ENCODE results near the gene MSRB3. TPM values are rescaled to one million over a fixed set of nuclear protein-coding genes. Genes with fewer than 3 reads are reported as not detected.
A peak's percentile ranks its signal among the peaks of the same experiment; 100 is the strongest.
"Not testable (repeated sequence)": the region's sequence is repeated elsewhere in the genome, so short reads cannot be mapped to it uniquely, and the experiment has no call there.

Gene MSRB3
- total RNA-seq, 4 donors from 2014 or later: 21.7 to 56.9 (median 26.4) TPM

GRCh38 chr12:65279369-65280112, 1.1 kb downstream of the MSRB3 start:
- DNase-seq: no peak
- no peaks in the 10 kb centered on the region for H3K9me3 ChIP-seq
- H3K27me3 ChIP-seq: peaks cover 41% of the 10 kb centered on the region
- H3K4me3 ChIP-seq: peak overlapping the region; percentile 52 to 69 (median 64)
- WGBS, 2 donors (ENCODE audit: low coverage in 1 of 2): 13 to 27% methylated on average over 9 to 23 of the region's 23 CpGs
- in situ Hi-C loops (cut with MboI; ENCODE audit: low pct_ligation_motif_present in 1 of 4, low pct_unique_long_range_greater_than_20kb in 1 of 4, low sequenced_read_pairs in 3 of 4): no loop called here
- no peak for TF ChIP-seq POLR2AphosphoS5 (IDR thresholded peaks at IDR 0.05)
- TF ChIP-seq, protein P1, sequence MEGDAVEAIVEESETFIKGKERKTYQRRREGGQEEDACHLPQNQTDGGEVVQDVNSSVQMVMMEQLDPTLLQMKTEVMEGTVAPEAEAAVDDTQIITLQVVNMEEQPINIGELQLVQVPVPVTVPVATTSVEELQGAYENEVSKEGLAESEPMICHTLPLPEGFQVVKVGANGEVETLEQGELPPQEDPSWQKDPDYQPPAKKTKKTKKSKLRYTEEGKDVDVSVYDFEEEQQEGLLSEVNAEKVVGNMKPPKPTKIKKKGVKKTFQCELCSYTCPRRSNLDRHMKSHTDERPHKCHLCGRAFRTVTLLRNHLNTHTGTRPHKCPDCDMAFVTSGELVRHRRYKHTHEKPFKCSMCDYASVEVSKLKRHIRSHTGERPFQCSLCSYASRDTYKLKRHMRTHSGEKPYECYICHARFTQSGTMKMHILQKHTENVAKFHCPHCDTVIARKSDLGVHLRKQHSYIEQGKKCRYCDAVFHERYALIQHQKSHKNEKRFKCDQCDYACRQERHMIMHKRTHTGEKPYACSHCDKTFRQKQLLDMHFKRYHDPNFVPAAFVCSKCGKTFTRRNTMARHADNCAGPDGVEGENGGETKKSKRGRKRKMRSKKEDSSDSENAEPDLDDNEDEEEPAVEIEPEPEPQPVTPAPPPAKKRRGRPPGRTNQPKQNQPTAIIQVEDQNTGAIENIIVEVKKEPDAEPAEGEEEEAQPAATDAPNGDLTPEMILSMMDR (IDR thresholded peaks at IDR 0.05): no peak
- no peak for TF ChIP-seq EP300 (IDR thresholded peaks at IDR 0.05; ENCODE audit: low read depth)
- no peak for TF ChIP-seq POLR2A (IDR thresholded peaks at IDR 0.05)
- intact Hi-C loops (cut with DNase I; ENCODE audit: low total_unique reads): no loop called here
- H3K4me1 ChIP-seq: peaks cover 0 to 10% (median 8%) of the 10 kb centered on the region in 4 donors
- H3K27ac ChIP-seq: peak overlapping the region; percentile 83 to 91 (median 90)
- H3K36me3 ChIP-seq: no peaks in the 10 kb centered on the region

GRCh38 chr12:65280306-65280705, 1.8 kb downstream of the MSRB3 start:
- no peak for DNase-seq
- peaks cover 41% of the 10 kb centered on the region for H3K27me3 ChIP-seq
- 36 to 54% methylated on average over 3 of the region's 3 CpGs for WGBS, 2 donors (ENCODE audit: low coverage in 1 of 2)
- peaks cover 0 to 10% (median 8%) of the 10 kb centered on the region in 4 donors for H3K4me1 ChIP-seq
- no peak overlapping the region for H3K27ac ChIP-seq
- no peaks in the 10 kb centered on the region for H3K36me3 ChIP-seq
- H3K4me3 ChIP-seq: peak overlapping the region in 1 of 4 donors; percentile 68
- intact Hi-C loops (cut with DNase I; ENCODE audit: low total_unique reads) (no loop called here), in situ Hi-C loops (cut with MboI; ENCODE audit: low pct_ligation_motif_present in 1 of 4, low pct_unique_long_range_greater_than_20kb in 1 of 4, low sequenced_read_pairs in 3 of 4) (no loop called here)
- no peak for TF ChIP-seq POLR2A (IDR thresholded peaks at IDR 0.05)
- TF ChIP-seq, protein P1 (IDR thresholded peaks at IDR 0.05): no peak
- TF ChIP-seq POLR2AphosphoS5 (IDR thresholded peaks at IDR 0.05): no peak
- no peaks in the 10 kb centered on the region for H3K9me3 ChIP-seq

DNA sequence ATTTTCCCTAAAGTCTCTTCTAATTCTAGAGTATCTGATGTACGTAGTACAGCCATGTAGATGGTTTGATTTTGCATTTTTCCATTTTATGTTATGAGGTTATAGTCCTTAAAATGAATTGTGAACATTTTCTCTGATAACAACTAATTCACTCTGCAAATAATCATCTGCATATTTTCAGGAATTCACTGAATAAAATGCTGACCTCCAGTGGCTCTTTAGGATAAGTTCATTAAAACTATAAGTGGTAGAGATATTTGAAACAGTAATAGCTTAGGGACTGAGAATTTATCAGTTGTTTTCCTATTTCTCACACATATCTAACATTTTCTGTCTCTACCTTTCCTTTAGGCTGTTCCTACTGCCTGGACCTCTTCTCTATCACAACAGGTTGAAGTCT, 4.4 kb downstream of the MSRB3 start:
- H3K4me1 ChIP-seq: peaks cover 0 to 10% (median 8%) of the 10 kb centered on the region in 4 donors
- no peak overlapping the region for H3K4me3 ChIP-seq
- 73 to 87% methylated on average over 1 of the region's 1 CpG for WGBS, 2 donors (ENCODE audit: low coverage in 1 of 2)
- no peak for DNase-seq
- H3K27ac ChIP-seq: no peak overlapping the region
- H3K36me3 ChIP-seq: no peaks in the 10 kb centered on the region
- TF ChIP-seq, protein P1 (IDR thresholded peaks at IDR 0.05): no peak
- no peak for TF ChIP-seq EP300 (IDR thresholded peaks at IDR 0.05; ENCODE audit: low read depth)
- no peak for TF ChIP-seq POLR2AphosphoS5 (IDR thresholded peaks at IDR 0.05)
- TF ChIP-seq POLR2A (IDR thresholded peaks at IDR 0.05): no peak
- H3K27me3 ChIP-seq: peaks cover 31% of the 10 kb centered on the region
- intact Hi-C loops (cut with DNase I; ENCODE audit: low total_unique reads): no loop called here
- in situ Hi-C loops (cut with MboI; ENCODE audit: low pct_ligation_motif_present in 1 of 4, low pct_unique_long_range_greater_than_20kb in 1 of 4, low sequenced_read_pairs in 3 of 4): no loop called here
- H3K9me3 ChIP-seq: no peaks in the 10 kb centered on the region

GRCh38 chr12:65285532-65285931, 7.0 kb downstream of the MSRB3 start:
- H3K4me1 ChIP-seq; H3K9me3 ChIP-seq; H3K4me3 ChIP-seq; intact Hi-C loops (cut with DNase I; ENCODE audit: low total_unique reads); H3K36me3 ChIP-seq; H3K27me3 ChIP-seq; H3K27ac ChIP-seq; in situ Hi-C loops (cut with MboI; ENCODE audit: low pct_ligation_motif_present in 1 of 4, low pct_unique_long_range_greater_than_20kb in 1 of 4, low sequenced_read_pairs in 3 of 4); DNase-seq: not testable (repeated sequence)
- WGBS, 2 donors (ENCODE audit: low coverage in 1 of 2): 89% methylated on average over 7 of the region's 7 CpGs; no CpG with 5 or more reads in 1 of the 2 donors
